Activated CD8-positive, alpha-beta memory T cell treated with anti-CD3 and anti-CD28 coated beads for 1 hour (primary cell): ENCODE measurements around the gene PHF14.

ENCODE experiments used
- DNase-seq, 2 donors: peaks; one replicate each; pipeline ENCODE4 v3.0.0-alpha.2; 2020; ENCODE audit warnings: low read depth in 1 of 2; ENCODE audit errors: extremely low read depth in 1 of 2

PHF14 gene

DNA sequence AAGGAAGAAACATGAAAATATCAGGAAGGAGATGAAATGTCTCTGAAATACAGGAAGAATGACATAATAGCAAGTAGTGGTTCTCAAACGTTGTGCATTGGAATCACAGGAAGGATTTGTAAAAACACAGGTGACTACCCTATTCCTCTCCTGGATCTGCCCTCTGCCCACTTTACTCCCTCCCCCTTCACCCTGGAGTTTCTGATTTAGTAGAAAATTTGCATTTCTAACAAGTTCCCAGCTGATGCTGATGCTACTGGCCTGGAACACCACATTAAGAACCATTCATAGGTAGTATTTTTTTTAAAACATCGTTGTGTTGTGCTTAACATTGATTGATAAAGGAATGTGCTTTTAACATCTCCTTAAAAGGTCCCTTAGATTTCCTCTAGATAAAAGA is 130.9 kb downstream of the PHF14 start:
- no peak for DNase-seq

DNA sequence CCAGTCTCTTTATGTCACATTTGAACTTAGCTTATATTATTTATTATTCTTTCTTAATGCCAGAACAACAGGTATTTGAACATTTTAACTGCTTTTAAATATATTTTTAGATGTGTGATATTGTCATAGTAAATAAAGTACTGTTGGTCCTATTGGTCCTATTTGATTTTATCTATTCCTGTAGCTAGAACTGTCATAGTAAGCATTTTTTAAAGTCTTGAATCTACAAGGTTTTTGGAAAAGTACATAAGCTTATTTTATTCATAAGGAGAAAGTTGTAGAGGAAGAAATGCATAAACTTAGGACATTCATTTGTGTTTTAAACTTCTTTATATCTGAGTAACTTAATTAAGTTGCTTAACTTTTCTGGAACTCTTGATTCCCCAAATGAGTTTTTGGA is 136.0 kb downstream of the PHF14 start:
- no peak for DNase-seq

DNA sequence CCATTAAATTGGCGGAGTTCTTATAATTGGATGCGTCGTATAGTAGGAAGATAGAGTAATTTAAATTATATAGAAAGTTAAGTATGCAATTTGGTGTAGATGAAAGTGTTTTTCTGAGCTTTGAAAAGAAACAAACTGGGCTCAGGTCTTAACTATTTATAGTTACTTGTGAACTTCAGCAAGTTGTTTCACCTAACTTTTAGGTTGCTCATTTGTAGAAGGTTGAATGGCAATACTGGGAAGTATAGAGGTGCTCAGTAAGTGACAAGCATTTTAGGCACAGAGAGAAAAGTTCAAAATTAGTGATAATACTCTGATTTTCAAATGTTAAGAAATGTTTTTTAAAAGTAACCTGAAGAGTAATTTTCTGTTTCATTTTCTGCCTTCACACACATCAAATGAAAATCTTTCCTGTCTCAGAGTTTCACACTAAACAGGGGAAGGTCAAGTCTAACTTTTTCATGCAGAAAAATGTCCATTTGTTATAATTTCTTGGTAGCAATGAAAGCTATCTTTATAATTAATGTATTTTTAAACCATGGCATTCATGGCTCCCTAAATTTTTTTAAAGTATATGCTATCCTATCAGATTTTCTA is 146.5 kb downstream of the PHF14 start:
- DNase-seq = no peak

DNA sequence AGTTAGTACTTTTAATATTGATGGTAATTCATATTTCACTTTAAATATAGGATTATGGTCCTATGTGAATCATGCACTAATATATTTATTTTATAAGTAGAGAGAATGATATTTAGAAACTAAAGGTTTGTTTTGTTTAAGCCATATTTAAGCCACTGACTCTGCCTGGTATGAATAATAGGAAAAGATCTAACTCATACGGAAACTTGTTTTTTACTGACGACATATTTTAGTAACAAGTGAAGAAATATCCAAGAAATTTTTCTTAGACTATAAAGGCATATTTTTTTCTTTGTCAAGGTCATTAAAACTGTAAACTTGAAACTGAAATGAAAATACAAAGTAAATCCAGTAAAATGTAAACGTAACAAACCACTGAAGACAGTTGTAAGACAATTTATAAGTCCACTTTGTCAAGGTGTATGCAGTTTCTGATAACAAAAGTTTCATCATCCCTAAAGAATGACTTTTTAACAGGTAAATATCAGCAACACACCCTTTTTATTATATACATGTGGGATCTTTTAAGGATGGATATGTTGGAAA is 147.1 kb downstream of the PHF14 start:
- no peak for DNase-seq

GRCh38 chr7:11124856-11125559 is 151.3 kb downstream of the PHF14 start:
- no peak for DNase-seq

DNA sequence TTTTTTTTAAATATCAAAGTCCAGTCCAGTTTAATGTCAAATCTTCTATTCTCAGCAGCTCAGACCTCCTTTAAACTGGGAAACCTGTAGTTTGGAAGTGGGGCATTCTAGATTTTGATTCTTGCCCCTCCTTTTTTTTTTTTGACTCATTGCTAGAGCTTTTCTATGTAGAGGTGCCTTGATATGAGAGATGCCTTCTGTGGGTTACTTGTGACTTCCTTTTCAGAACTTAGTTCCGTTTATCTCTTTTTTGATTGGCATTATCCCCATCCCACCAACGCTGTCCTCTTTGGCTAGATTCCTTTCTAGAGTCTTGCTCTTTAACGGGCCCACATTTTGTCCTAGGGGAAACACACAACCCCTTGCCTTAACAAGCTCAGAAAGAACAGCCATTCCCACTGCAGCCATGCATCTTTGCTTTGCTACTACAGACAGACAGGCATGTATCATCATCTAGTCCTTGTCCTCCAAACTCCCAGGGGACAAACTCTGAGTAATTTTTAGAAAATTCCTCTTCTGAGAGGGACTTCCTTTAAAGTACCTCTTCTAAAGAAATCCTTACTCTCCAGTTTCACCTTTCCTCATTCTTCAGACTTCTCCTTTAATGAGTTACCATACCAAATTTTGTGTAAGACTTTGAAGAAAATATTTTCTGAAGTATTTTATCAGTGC is 153.6 kb downstream of the PHF14 start:
- DNase-seq = no peak

DNA sequence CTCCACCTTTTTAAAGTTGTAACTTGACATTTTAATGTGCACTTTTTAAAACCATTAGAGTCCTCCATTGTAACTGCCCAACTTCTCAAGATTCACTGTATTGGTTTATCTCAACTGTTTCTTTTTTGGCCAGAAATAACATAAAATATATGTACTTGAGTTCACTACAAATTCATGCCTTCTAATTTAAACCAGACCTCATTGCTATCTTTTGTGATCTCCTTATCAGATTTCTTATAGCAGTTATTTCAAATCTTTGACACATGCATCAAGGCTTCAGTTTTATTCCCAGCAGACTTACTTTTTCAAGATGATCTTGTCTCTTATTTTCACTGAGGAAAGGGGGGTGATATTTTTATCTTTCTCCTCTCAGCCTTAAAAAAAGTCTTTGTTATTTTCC is 154.3 kb downstream of the PHF14 start:
- no peak for DNase-seq

DNA sequence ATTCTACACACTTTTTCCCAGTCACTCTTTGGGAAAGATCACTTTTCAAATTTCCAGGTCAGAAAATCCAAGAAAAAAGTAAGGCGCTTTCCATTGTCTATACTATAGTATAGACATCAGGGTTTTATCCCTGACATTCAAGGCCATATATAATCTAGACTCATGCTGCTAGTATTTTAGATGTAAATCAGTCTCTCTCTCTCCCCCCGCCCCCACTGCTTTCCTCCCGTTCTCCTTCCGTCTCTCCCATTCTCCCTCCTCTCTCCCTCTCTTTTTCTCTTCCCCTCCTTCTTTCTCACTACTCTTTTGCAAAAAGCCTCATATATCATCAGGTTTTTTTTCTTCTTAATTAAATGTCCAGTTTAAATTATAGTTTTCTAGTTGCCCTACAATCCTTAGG is 154.8 kb downstream of the PHF14 start:
- DNase-seq = no peak

GRCh38 chr7:11130012-11130411 is 156.3 kb downstream of the PHF14 start:
- no peak for DNase-seq

DNA sequence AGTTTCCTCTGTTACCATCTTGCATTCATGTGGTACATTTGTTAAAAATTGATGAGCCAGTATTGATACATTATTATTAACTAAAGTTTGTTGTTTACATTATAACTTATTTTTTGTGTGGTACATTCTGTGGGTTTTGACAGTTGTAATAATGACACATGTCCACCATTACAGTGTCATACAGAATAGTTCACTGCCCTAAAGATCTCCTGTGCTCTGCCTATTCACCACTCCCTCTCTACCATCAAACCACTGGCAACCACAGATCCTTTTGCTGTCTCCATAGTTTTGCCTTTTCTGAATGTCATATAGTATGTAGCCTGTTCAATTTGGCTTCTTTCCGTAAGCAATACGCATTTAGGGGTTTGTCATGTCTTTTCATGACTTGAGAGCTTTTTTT is 156.9 kb downstream of the PHF14 start:
- no peak for DNase-seq

DNA sequence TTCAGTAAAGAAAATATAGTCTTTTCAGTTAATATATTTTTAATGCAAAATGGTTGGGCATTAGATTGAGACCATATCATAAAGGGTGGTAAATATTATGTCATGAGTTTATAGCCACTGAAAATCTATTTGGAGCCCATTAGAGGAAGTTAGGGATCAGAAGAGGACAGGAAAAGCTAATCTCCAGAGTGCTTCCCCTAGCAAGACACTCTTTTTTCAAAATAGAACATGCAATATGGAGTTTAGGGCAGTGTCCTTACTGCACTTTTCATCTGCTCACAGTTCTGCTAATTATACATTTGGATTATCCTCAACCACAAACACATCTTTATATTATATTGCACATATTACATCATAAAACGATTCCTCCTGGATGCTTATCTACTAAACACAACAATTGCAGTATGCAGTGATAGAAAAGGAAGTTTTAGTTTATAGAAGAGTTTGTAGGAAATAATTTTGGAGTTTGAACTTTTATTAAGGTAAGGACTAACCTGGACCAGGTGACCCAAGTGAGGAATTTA is 159.8 kb downstream of the PHF14 start:
- no peak for DNase-seq

DNA sequence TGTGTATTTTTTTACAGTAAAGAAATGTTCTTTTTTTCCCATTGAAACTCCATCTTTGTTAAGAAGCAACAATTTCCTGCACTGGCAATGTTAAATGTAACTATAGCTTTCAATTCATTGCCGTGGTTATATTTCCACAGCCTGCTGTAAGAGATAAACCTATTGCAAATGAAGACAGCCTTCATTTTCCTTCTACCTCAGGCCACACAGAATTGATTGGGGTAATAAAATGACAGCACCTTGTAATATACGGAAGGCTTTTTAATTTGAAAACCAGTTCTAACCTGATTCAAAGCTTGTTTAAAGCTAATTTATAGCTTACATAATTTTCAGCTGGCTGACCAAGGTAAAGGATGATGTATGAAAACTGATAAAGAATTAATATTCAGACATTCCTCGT is 161.9 kb downstream of the PHF14 start:
- DNase-seq = no peak

GRCh38 chr7:11141541-11141940 is 167.9 kb downstream of the PHF14 start:
- DNase-seq = no peak

DNA sequence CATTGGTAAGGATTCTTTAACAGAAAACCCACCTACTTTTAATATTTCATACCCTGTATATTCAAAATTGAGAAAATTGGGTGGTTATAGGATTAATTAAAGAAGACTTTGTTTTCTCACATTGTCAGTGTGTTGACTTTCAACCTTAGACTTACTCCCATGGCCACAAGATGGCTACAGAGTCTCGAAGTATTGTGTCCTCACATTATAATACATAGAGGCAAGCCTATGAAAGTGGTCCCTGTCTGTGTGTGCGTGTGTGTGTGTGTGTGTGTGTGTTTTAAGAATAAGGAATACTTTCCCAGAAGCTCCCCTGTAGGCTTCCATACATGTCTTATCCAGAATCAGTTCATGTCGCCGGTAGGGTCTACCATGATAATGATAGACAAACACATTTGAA is 180.0 kb downstream of the PHF14 start:
- no peak for DNase-seq

- DNase-seq = no peak
Observed at GRCh38 chr7:11155883-11156282, 182.2 kb downstream of the PHF14 start.

GRCh38 chr7:11161499-11161898 is 187.8 kb downstream of the PHF14 start:
- no peak for DNase-seq

DNA sequence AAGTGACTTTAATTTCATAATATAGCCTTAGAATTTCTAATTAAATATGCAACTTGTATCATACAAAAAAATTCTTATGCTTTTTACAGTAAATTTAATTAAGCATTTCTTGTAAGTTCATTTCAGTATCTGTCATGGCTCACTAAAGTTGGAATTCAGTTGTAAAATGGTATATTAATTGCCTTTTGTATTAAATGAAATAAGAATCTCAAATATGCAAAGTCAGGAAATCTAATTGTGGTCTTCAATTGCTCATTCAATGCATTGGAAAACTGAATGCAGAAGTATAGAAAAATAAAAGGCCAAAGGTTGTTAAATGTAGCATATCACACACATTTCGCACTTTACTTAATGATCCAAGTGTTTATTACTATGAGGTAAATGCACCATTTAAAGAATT is 189.5 kb downstream of the PHF14 start:
- no peak for DNase-seq

GRCh38 chr7:11166051-11166450 is 192.4 kb downstream of the PHF14 start:
- DNase-seq = no peak

- DNase-seq = no peak
Observed at GRCh38 chr7:11168650-11169170, 195.0 kb downstream of the PHF14 start.

DNA sequence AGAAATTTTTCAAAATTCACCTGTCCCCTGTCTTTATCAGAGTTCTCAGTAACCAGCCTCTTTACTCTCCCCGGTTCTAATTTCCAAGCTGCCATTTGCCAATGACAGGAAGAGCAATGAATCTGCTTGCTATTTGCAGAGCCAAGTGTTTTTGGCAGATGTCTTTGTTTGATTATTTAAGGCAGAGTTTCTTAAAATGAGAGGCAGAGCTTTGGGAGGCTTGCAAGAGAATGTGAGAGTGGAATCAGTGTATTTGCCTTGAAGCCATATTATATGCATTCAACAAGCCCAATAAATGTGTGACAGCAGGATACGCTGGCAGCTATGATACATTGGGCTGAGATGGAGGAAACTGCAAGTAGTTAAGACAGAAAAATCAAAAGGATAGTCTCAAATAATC is 196.5 kb downstream of the PHF14 start:
- no peak for DNase-seq

GRCh38 chr7:11170863-11171568 is 197.3 kb downstream of the PHF14 start:
- no peak for DNase-seq
